Inflammatory macrophage treated with lipopolysaccharide for 4 hours (primary cell): Measurements from ENCODE around the gene IQCF5.
"Not testable (repeated sequence)": the region's sequence is repeated elsewhere in the genome, so short reads cannot be mapped to it uniquely, and the experiment has no call there.

Source experiments
- DNase-seq: peaks from one replicate; pipeline ENCODE4 v3.0.0-alpha.2; 2020

Gene IQCF5

DNA sequence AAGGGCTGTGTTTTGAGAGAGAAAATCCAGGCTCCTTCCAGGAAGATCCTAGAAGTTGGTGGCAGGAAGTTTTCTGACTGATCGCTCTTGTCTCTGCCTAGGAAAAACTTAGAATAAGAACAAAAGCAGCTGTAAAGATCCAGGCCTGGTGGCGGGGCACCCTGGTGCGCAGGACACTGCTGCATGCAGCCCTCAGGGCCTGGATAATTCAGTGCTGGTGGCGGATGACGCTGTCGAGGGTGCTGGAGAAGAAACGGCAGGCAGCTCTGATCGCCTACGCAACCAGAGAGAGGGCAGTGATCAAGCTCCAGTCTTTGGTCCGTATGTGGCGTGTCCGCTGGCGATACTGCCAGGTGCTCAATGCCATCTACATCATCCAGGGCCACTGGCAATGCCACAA lies 12.5 kb downstream of the IQCF5 start:
- DNase-seq, result no peak

DNA sequence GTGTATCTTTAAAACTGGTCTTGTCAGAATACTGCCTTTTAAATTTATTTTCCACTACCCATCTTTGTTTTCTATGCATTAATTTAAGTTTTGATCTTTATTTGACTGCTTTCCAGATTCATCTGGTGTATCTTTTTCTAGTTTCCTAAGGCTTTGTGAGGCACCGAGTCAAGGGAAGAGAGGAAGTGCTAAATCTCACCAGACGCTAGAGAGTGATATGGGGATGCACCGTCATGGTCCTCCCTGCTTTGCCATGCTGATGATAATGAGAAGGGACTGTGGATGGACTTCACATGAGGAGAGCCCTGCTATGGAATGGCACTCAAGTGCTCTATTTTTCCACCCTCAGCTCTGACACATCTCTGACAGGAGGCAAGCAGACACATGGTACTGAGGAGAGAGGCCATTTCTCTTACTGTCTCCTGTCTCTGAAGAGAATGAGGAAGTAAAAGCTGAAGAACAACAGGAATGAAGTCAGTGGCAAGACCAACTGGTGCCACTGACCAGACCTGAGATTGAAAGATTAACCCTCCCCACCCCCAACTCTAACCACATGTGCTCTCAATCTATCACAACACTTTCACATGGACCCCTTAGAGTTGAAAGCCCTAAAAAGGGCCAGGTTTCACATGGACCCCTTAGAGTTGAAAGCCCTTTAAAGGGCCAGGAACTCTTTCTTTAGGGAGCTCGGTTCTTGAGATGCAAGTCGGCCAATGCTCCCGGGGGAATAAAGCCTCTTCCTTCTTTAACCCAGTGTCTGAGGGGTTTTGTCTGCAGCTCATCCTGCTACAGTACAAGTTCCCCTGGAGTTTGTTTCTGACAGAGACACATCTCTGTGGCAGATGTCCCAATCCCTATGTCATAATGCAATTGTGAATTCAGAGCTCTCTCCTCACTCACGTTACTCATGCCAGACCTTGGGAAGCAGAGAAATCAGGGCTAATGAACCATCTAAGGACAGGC lies 14.4 kb downstream of the IQCF5 start, which contains the start of gene IQCF2:
Gene IQCF2, plus strand, starts transcription at position 913 of the 963 bp plus-strand sequence. CDS start 52 bp downstream, outside the sequence.
- DNase-seq, result peak; percentile 3

DNA sequence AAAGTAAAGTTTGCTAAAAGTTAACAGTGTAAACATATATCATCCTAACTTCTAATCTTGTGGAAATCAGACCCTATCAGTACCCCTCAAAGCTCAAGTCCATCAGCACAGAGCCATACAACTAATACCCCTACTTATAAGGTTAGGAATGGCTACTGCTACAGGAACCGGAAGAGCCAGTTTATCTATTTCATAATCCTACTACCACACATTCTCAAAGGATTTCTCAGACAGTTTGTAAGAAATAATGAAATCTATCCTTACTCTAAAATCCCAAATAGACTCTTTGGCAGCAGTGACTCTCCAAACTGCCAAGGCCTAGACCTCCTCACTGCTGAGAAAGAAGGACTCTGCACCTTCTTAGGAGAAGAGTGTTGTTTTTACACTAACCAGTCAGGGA lies 20.0 kb downstream of the IQCF5 start:
- not testable (repeated sequence) for DNase-seq

DNA sequence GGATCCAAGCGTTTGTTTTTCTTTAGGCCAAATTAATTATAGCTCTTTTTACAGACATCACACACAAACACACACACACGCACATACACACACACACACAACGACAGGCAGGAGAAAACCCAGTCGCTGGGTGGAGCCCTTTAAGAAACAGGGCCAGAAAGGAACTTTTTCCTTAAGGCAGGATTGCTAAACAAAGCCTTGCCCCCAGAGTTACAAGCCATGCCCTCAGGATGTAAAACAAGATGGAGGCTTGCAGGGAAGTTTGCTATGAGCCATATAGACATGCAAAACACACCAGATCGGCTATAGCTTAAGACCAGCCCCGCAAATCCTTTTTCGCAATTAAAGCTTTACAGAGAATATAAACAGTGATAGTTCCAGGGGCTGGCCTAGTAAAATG lies 30.3 kb downstream of the IQCF5 start:
- no peak for DNase-seq

DNA sequence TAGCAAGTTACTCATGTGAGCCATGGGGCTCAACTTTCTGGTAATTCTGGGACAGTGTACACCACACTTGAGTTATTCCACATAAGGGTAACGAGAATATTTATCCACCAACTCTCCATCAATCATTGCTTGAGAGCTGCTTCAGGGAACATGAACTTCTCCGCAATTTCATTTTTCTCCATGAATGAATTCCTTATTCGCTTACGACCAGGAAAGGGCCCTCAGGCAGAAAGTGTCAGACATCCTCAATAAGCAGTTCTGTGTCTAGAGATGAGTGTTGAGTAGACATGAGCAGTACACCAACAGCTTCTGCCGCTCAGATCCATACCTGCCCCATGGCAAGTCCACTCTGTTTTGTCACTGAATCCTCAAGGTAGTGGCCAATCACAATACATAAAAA lies 38.8 kb downstream of the IQCF5 start:
- no peak for DNase-seq

DNA sequence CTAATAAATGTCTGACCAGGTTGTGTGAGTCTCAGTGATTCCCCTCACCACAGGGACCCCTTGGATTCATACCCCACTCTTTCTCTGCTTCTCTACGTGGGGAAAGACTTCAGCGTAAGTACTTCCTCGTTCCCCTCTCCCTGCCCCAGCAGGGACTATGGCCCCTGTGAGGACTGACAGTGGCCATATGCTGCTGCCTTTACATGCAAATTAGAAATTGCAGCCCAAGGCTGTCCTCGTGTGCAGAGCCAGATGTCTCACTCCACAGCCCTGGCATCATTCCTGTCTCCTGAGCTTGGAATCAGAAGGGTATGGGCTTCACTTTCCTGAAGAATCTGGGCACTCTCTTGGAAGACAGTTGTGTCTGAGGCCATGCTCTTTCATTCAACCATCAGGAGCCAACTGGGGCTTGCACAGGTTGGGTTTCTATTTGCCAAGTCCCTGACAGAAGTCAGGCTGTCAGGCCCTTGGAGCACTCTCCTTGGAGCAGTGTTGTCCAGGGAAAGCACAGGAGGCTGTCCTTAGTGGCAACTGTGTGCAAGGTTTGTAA lies 44.5 kb downstream of the IQCF5 start:
- DNase-seq, result no peak

DNA sequence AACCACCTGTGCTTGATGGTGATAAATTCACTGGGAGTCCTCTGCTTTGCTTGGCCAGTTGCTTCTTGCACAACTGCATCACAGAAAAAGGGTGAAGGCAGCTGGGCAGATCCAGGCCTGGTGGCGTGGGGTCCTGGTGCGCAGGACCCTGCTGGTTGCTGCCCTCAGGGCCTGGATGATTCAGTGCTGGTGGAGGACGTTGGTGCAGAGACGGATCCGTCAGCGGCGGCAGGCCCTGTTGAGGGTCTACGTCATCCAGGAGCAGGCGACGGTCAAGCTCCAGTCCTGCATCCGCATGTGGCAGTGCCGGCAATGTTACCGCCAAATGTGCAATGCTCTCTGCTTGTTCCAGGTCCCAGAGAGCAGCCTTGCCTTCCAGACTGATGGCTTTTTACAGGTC lies 45.1 kb downstream of the IQCF5 start:
- no peak for DNase-seq

DNA sequence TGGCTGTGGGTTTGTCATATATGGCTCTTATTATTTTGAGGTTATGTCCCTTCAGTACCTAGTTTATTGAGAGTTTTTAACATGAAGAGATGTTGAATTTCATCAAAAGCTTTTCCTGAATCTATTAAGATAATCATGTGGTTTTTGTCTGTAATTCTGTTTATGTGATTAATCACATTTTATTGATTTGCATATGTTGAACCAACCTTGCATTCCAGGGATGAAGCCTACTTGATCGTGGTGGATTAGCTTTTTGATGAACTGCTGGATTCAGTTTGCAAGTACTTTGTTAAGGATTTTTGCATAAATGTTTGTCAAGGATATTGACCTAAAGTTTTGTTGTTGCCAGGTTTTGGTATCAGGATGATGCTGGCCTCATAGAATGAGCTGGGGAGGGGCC lies 47.1 kb downstream of the IQCF5 start:
- DNase-seq, result no peak
